Diencephalon (tissue), 1 donor: ENCODE measurements around the gene TOP3B. TPM values are rescaled to one million over a fixed set of nuclear protein-coding genes. Genes with fewer than 3 reads are reported as not detected.

ENCODE experiments used
- total RNA-seq: library from RNA; depleted of rRNA; stranded (reverse); fragments of >200 nt; gene quantifications from one replicate; pipeline ENCODE4 v1.2.3, GENCODE V29; 2014

Gene TOP3B, protein sequence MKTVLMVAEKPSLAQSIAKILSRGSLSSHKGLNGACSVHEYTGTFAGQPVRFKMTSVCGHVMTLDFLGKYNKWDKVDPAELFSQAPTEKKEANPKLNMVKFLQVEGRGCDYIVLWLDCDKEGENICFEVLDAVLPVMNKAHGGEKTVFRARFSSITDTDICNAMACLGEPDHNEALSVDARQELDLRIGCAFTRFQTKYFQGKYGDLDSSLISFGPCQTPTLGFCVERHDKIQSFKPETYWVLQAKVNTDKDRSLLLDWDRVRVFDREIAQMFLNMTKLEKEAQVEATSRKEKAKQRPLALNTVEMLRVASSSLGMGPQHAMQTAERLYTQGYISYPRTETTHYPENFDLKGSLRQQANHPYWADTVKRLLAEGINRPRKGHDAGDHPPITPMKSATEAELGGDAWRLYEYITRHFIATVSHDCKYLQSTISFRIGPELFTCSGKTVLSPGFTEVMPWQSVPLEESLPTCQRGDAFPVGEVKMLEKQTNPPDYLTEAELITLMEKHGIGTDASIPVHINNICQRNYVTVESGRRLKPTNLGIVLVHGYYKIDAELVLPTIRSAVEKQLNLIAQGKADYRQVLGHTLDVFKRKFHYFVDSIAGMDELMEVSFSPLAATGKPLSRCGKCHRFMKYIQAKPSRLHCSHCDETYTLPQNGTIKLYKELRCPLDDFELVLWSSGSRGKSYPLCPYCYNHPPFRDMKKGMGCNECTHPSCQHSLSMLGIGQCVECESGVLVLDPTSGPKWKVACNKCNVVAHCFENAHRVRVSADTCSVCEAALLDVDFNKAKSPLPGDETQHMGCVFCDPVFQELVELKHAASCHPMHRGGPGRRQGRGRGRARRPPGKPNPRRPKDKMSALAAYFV
- total RNA-seq, result 17.3 TPM

GRCh38 chr22:21982338-21982965 lies at the start of gene TOP3B:
Gene TOP3B, minus strand, starts transcription at chr22:21982787. Its CDS starts 7,078 bp downstream, at chr22:21975709.

GRCh38 chr22:21952586-21953571 lies 29.7 kb downstream of the TOP3B start, which contains the start of gene PPM1F:
Gene PPM1F, minus strand, starts transcription at chr22:21952848. Its CDS starts 6,800 bp downstream, at chr22:21946048.

Other genes with a start within 250 kb of the TOP3B start
- gene YPEL1, start 247.0 kb downstream of the TOP3B start, total RNA-seq, result 48.4 TPM
- gene MAPK1, start 115.1 kb downstream of the TOP3B start, total RNA-seq, result 96.4 TPM
- gene PPM1F, start 29.9 kb downstream of the TOP3B start, total RNA-seq, result 22.6 TPM